Islet of Langerhans (tissue), 1 donor: ENCODE data around the gene SMIM44.

ENCODE experiments used
- FAIRE-seq: peaks from one replicate; lab custom pipeline; 2011; peaks lifted over from hg19 to GRCh38; lab: Jason Lieb, UNC

SMIM44 gene

GRCh38 chr19:3434630-3435553, 48.3 kb downstream of the SMIM44 start:
- no peak for FAIRE-seq

GRCh38 chr19:3433805-3434540, 49.3 kb downstream of the SMIM44 start:
- no peak for FAIRE-seq

GRCh38 chr19:3433313-3433712, 49.9 kb downstream of the SMIM44 start:
- no peak for FAIRE-seq
